SU-DHL-6 (cell line): ENCODE results near the gene ATP6V0A1.

Experiments
- H2AFZ ChIP-seq: fragments of 200-600 bp; sonication (generic); 2 replicates; pipeline ENCODE4 v1.6.1; 2014; ENCODE audit warnings: low read depth, mild to moderate bottlenecking, moderate library complexity, mixed read lengths, antibody characterized with exemption, low read length; ENCODE audit not compliant: severe bottlenecking
- H3F3A ChIP-seq: fragments of 200-600 bp; shearing (Covaris generic); 2 replicates; pipeline ENCODE4 v1.6.0; 2016; ENCODE audit warnings: antibody characterized with exemption, mild to moderate bottlenecking; ENCODE audit not compliant: insufficient read depth
- H3K27ac ChIP-seq: fragments of 200-600 bp; sonication (generic); 2 replicates; pipeline ENCODE4 v1.5.1; 2016; ENCODE audit warnings: low read depth, mild to moderate bottlenecking, low read length, moderate library complexity, mixed read lengths
- H3K27me3 ChIP-seq: fragments of 200-600 bp; sonication (generic), shearing (Covaris generic); 2 replicates; pipeline ENCODE4 v1.6.0; 2014; ENCODE audit warnings: mild to moderate bottlenecking, low read length
- H3K36me3 ChIP-seq: fragments of 200-600 bp; sonication (generic); 2 replicates; pipeline ENCODE4 v1.6.1; 2014; ENCODE audit warnings: mild to moderate bottlenecking, low read length, mixed read lengths
- H3K4me2 ChIP-seq: fragments of 300-600, 200-600 bp; shearing (Covaris generic), sonication (generic); 2 replicates; pipeline ENCODE4 v1.6.0; 2014; ENCODE audit warnings: low read length, low read depth, mild to moderate bottlenecking; ENCODE audit not compliant: poor library complexity, severe bottlenecking
- H3K4me3 ChIP-seq: fragments of 200-600 bp; sonication (generic); 2 replicates; pipeline ENCODE4 v1.5.1; 2014; ENCODE audit warnings: antibody characterized with exemption, low read length, mild to moderate bottlenecking, mixed read lengths; ENCODE audit not compliant: insufficient read depth, poor library complexity, severe bottlenecking
- H3K79me2 ChIP-seq: fragments of 200-600 bp; sonication (generic); 2 replicates; pipeline ENCODE4 v1.6.1; 2014; ENCODE audit warnings: mild to moderate bottlenecking, low read length, moderate library complexity; ENCODE audit not compliant: insufficient read depth
- H3K9ac ChIP-seq: fragments of 200-600 bp; sonication (generic); 2 replicates; pipeline ENCODE4 v1.7.0; 2014; ENCODE audit warnings: mild to moderate bottlenecking, low read length
- H3K9me2 ChIP-seq: fragments of 200-600 bp; sonication (generic); replicated peaks from 2 replicates; pipeline ENCODE4 v1.6.1; 2014; ENCODE audit warnings: low read length; ENCODE audit not compliant: insufficient read depth
- H3K9me3 ChIP-seq: fragments of 200-600 bp; sonication (generic); 2 replicates; pipeline ENCODE4 v1.6.1; 2014; ENCODE audit warnings: low read length, mixed read lengths; ENCODE audit not compliant: insufficient read depth
- H4K20me1 ChIP-seq: fragments of 200-600 bp; sonication (generic); 2 replicates; pipeline ENCODE4 v1.6.1; 2014; ENCODE audit warnings: low read depth, mild to moderate bottlenecking, antibody characterized with exemption, low read length, moderate library complexity, mixed read lengths
- CTCF ChIP-seq: fragments of 200-600 bp; sonication (generic); IDR thresholded peaks from one replicate; pipeline ENCODE4 v1.5.1; 2017; ENCODE audit warnings: antibody characterized with exemption, mild to moderate bottlenecking, low read length, moderate library complexity; ENCODE audit not compliant: insufficient read depth, poor library complexity, severe bottlenecking
- EZH2phosphoT487 ChIP-seq: fragments of 200-600 bp; sonication (generic), shearing (Covaris generic); conservative IDR thresholded peaks from 2 replicates; pipeline ENCODE4 v1.6.1; 2018; ENCODE audit warnings: mild to moderate bottlenecking, antibody characterized with exemption, low read length, moderate library complexity, mixed read lengths

The ATP6V0A1 gene

GRCh38 chr17:42566883-42567573 is 108.3 kb downstream of the ATP6V0A1 start, which contains the start of gene MLX:
Gene MLX (plus strand): TSS chr17:42567100. CDS start chr17:42567125, 25 bp downstream.
- H3K36me3 ChIP-seq, result peaks cover 7% of the 10 kb centered on the region; the same call in 1 of the 2 replicates
- H3K9me3 ChIP-seq, result no peaks in the 10 kb centered on the region
- no peaks in the 10 kb centered on the region for H3K9me2 ChIP-seq
- no peaks in the 10 kb centered on the region for H3K27me3 ChIP-seq
- peak within 1 kb of the TSS; percentile 79 for H3K4me3 ChIP-seq
- H3K79me2 ChIP-seq, result peaks cover 35% of the 10 kb centered on the region
- H2AFZ ChIP-seq, result no peak within 1 kb of the TSS
- H3K9ac ChIP-seq, result peak within 1 kb of the TSS; percentile 78
- TF ChIP-seq EZH2phosphoT487, result no peak
- TF ChIP-seq CTCF, result no peak
- H3F3A ChIP-seq, result 0 out of 2 replicates have a peak, but pooled peaks cover 5% of the 10 kb centered on the region
- H3K27ac ChIP-seq, result peak within 1 kb of the TSS; percentile 69
- peak within 1 kb of the TSS; percentile 86 for H3K4me2 ChIP-seq
- no peaks in the 10 kb centered on the region for H4K20me1 ChIP-seq

GRCh38 chr17:42568341-42569111 is 109.8 kb downstream of the ATP6V0A1 start:
- no peak overlapping the region for H3K4me3 ChIP-seq
- H3K79me2 ChIP-seq, result peaks cover 20% of the 10 kb centered on the region
- no peaks in the 10 kb centered on the region for H3K9me2 ChIP-seq
- no peaks in the 10 kb centered on the region for H3K9me3 ChIP-seq
- H2AFZ ChIP-seq, result no peak overlapping the region
- no peak overlapping the region for H3K9ac ChIP-seq
- no peak overlapping the region for H3K27ac ChIP-seq
- H3F3A ChIP-seq, result peaks cover 13% of the 10 kb centered on the region; the same call in 1 of the 2 replicates
- H3K36me3 ChIP-seq, result peaks cover 10% of the 10 kb centered on the region; the same call in 1 of the 2 replicates
- H3K27me3 ChIP-seq, result no peaks in the 10 kb centered on the region
- no peaks in the 10 kb centered on the region for H4K20me1 ChIP-seq
- no peak overlapping the region for H3K4me2 ChIP-seq
- TF ChIP-seq CTCF (no peak), EZH2phosphoT487 (no peak)

- Histone ChIP-seq H3K27me3 (no peaks in the 10 kb centered on the region), H4K20me1 (no peaks in the 10 kb centered on the region), H3K36me3 (peaks cover 17% of the 10 kb centered on the region; the same call in 1 of the 2 replicates), H3K4me2 (no peak overlapping the region), H3K79me2 (peaks cover 15% of the 10 kb centered on the region), H2AFZ (no peak overlapping the region), H3K27ac (no peak overlapping the region), H3K9me2 (no peaks in the 10 kb centered on the region), H3K4me3 (no peak overlapping the region), H3K9ac (no peak overlapping the region), H3K9me3 (no peaks in the 10 kb centered on the region), H3F3A (peaks cover 25% of the 10 kb centered on the region; the same call in 1 of the 2 replicates)
- no peak for TF ChIP-seq EZH2phosphoT487
- no peak for TF ChIP-seq CTCF
Observed at GRCh38 chr17:42571435-42572225, 113.0 kb downstream of the ATP6V0A1 start.
